Stimulated activated CD8-positive, alpha-beta memory T cell treated with anti-CD3 and anti-CD28 coated beads, Interleukin-12 subunit alpha, Interleukin-12 subunit beta, amount 100 ng/mL, for 24 hours (primary cell): Measurements from ENCODE around the gene MYOD1.

Experiments
- DNase-seq: peaks from one replicate; pipeline ENCODE4 v3.0.0-alpha.2; 2020; ENCODE audit errors: extremely low read depth

Gene MYOD1

DNA sequence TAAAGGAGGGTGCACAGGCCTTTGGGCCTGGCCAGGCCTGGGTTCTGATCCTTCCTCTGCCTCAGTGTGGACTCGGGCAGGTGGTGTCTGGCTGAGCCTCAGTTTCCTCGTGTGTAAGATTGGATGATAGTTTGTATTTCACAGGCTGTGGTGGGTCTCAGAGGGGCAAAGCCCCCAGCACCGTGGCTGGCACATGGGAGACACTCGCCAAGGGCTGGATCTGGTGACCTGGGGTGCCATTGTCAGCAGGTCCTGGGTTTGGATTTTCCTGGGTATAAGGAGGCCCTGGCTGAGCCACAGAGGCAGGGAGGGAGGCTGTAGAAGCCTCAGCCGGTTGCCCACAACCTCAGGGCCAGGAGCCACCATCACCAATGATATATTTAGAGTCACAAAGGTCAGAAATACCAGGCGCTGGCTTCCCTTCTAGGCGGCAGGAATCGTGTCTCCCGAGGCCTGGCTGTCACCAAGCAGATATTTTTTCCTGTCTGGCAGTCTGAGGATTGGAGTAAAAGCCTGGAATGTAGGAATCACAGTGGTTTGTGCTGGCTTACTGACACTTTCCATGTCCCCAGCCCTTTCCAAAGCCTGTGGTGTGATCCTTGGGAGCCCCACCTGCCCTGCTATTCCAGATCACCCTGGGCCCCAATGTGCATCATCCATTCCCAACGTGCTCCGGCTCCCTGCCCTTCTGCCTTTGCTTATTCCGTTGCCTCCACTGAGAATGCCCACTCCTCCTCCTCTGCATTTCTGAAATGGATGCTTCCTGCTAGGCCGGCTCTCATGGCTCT is 30.8 kb downstream of the MYOD1 start:
- DNase-seq = no peak

- DNase-seq = no peak
Measured at GRCh38 chr11:17750801-17751165, 31.4 kb downstream of the MYOD1 start.

- DNase-seq = no peak
Measured at GRCh38 chr11:17751558-17751957, 32.2 kb downstream of the MYOD1 start.

GRCh38 chr11:17752144-17752543 is 32.8 kb downstream of the MYOD1 start:
- DNase-seq = no peak

- DNase-seq = no peak
Measured at GRCh38 chr11:17753153-17753552, 33.8 kb downstream of the MYOD1 start.

- DNase-seq = no peak
Measured at GRCh38 chr11:17753641-17754040, 34.3 kb downstream of the MYOD1 start.

DNA sequence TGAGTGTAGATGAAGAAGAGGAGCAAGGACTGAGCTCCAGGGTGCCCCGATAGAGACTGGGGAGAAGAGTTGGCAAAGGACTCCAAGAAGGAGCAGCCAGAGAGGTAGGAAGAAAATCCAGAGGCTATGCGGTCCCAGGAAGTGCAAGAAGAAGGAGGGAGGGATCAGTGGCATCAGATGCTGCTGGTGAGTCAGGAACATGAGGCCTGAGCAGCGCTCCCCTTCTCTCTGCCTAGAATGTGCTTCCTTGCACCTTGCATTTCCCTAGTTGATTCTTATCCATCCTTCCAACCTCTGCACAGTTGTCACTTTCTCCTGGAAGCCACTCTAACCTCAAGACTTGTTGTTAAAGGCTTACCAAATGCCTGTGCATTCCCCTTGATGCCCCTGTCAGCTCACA is 36.5 kb downstream of the MYOD1 start:
- no peak for DNase-seq

DNA sequence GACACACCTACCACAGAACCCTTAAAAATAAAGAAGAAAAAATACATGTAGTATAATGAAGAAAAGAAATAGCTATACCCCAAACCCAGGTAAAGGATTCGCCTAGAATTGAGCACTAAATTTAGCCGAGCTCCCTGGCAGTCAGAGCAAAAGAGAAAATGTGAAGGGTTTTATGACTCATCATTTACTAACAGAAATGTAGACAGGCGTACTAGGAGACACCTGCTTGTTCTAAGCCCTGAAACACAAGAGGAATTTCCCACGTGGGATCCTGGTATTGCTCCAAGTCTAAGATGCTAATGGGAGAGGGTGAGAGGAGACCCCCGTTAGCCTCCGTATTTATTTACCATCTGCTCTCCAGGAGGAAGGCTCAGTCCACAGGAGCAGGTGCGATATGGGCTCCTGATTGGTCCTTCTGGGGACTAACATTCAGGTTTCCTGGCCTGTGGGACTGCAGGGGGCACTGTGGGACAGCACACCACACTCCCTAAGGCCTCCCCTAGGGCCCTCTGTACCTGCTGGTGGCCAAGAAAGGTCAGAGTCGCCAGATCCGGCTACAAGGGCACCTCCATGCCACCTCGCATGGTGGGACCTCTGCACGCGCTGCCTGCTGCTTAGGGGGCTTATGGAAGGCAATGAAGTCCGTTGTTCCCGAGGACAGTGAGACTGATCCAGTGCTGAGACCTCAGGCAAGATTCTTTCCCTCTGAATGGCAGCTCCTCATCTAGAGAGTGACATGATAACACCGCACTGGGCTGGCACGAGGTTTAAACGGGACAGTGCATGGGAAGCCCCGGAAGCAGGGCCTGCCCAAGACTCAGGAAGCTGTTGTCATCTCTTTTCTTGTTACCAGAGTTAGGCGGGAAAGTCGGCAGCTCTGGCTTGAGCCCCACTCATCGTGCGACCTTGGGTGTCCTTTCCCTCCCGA is 41.0 kb downstream of the MYOD1 start:
- no peak for DNase-seq

- no peak for DNase-seq
Measured at GRCh38 chr11:17762309-17762974, 43.1 kb downstream of the MYOD1 start.

DNA sequence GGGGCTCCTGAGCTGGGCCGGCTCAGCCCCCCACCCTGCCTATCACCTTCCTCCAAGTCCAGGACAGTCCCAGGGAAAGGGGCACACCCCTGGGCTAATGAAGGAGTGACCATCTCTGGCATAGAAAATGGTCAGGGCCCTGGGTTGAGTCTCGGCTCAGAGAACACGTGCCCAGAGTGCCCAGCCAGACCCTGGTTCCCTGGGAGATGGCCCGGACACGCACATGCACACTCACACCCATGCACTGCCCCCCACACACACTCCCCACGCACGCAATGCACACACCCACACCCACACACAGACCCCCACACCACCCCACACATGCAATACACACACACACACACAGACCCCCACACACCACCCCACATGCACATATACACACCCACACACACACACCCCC is 43.9 kb downstream of the MYOD1 start:
- no peak for DNase-seq

GRCh38 chr11:17763703-17764102 is 44.3 kb downstream of the MYOD1 start:
- no peak for DNase-seq

DNA sequence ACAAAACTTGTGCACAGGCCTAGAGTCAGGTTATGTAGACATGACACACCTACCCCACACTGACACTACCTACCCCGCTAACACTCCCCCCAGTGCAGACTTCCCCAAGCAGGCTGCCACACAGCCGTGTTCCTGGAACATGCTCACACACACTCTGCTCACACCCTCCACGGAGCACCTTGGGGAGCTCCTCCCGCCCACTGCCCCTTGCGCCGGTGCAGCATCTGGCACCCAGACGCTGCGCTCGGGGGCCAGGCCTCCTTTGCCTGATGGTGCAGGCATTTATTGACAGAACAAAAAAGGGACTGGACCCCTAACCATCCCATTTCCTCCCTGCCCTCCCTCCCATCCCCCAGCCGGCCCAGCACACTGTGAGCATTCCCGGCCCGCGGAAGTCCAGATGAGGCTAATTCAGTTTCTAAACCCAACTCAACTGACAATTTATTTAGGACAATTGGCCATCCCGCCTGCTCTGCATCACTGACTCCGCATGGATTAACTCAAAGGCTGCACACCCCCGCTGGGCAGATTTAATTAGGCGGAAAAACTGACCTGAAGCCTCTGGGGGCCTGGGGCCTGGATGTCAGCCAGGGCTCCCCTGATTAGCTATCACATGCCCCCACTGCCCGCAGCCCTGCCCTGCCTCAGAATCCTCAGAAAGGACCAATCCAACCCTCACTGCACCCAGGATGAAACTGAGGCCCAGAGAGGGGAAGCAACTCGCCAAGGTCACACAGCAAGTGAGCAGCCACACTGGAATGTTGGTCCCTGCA is 45.3 kb downstream of the MYOD1 start:
- no peak for DNase-seq

- no peak for DNase-seq
Measured at GRCh38 chr11:17765356-17766072, 46.1 kb downstream of the MYOD1 start.

DNA sequence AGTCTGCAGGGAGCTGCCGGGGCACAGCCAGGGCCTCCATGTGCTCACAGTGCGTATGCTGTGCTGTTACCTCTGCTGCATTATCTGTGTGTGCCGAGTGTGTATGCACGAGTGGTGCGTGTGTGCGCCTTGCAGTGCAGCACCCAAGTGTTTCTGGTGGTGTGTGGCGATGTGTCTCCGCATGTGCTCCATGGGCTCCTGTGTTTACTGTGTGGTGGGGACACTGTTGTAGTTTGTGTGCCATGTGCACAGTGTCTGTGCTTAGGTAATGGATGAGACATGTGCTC is 46.6 kb downstream of the MYOD1 start:
- no peak for DNase-seq

- no peak for DNase-seq
Measured at GRCh38 chr11:17766590-17766989, 47.2 kb downstream of the MYOD1 start.

DNA sequence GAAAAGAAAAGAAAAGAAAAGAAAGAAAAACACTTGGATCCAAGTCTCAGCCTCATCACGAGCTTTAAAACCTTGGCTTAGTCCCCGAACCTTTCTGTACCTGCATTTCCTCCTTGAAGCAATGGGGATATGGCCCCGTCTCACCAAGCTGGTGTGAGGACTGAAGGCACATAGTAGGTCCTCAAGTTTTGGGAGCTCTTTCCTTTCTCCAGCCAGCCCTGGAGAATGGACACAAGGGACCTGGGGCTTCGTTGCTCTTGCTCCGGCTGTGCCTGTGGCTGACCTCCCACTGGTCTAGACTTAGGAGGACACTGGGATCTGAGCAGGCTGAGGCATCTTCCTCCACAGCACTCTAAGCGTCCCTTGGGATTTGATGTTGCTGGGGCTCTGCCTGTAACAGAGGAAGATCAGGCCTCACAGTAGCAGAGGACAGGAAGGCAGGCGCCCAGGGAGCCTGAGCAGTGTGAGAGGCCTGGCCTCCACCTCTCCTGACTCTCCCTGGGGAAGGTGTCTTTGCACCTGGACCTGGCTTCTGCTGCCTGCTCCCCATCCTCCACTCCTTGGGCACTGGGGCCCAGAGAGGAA is 48.0 kb downstream of the MYOD1 start:
- DNase-seq = no peak

GRCh38 chr11:17767914-17768313 is 48.5 kb downstream of the MYOD1 start:
- no peak for DNase-seq

- DNase-seq = no peak
Measured at GRCh38 chr11:17768547-17768946, 49.2 kb downstream of the MYOD1 start.

GRCh38 chr11:17769218-17769617 is 49.8 kb downstream of the MYOD1 start:
- DNase-seq = no peak

GRCh38 chr11:17770048-17770652 is 50.8 kb downstream of the MYOD1 start:
- DNase-seq = no peak
